KMS-11 (cell line): Measurements from ENCODE around the gene TBC1D1.

Experiments used
- H2AFZ ChIP-seq: fragments of 200-600 bp; sonication (generic); 2 replicates; pipeline ENCODE4 v1.6.1; 2016; ENCODE audit warnings: antibody characterized with exemption, mixed run types, low read depth
- H3K27ac ChIP-seq: fragments of 200-600 bp; sonication (generic); 2 replicates; pipeline ENCODE4 v1.6.1; 2016; ENCODE audit warnings: mild to moderate bottlenecking, mixed run types
- H3K27me3 ChIP-seq: fragments of 200-600 bp; sonication (generic); 2 replicates; pipeline ENCODE4 v1.6.1; 2017; ENCODE audit warnings: mild to moderate bottlenecking, low read depth, mixed run types, moderate library complexity; ENCODE audit not compliant: insufficient read depth
- H3K36me3 ChIP-seq: fragments of 200-600 bp; sonication (generic); 2 replicates; pipeline ENCODE4 v1.6.1; 2017; ENCODE audit warnings: mild to moderate bottlenecking, mixed run types; ENCODE audit not compliant: insufficient read depth
- H3K4me1 ChIP-seq: fragments of 200-600 bp; sonication (generic); 2 replicates; pipeline ENCODE4 v1.6.1; 2016; ENCODE audit warnings: mild to moderate bottlenecking, low read depth, mixed run types; ENCODE audit not compliant: poor library complexity, severe bottlenecking
- H3K4me2 ChIP-seq: fragments of 200-600 bp; sonication (generic); 2 replicates; pipeline ENCODE4 v1.7.0; 2016; ENCODE audit warnings: mild to moderate bottlenecking, mixed run types
- H3K4me3 ChIP-seq: fragments of 200-600 bp; sonication (generic); IDR thresholded peaks from 2 replicates; pipeline ENCODE4 v1.6.1; 2017; ENCODE audit warnings: low read depth, low read length, mixed read lengths; ENCODE audit not compliant: insufficient read depth
- H3K79me2 ChIP-seq: fragments of 200-600 bp; sonication (generic); 2 replicates; pipeline ENCODE4 v1.6.1; 2016; ENCODE audit warnings: low read depth, mixed run types; ENCODE audit not compliant: insufficient read depth
- H3K9ac ChIP-seq: fragments of 200-600 bp; sonication (generic); 2 replicates; pipeline ENCODE4 v1.6.1; 2016; ENCODE audit warnings: mild to moderate bottlenecking, mixed run types
- H4K20me1 ChIP-seq: fragments of 200-600 bp; sonication (generic); 2 replicates; pipeline ENCODE4 v1.6.1; 2016; ENCODE audit warnings: mild to moderate bottlenecking, mixed run types; ENCODE audit not compliant: insufficient read depth
- CTCF ChIP-seq: fragments of 200-600 bp; sonication (generic); conservative IDR thresholded peaks from 2 replicates; pipeline ENCODE4 v1.6.1; 2017; ENCODE audit warnings: low read depth, mild to moderate bottlenecking, antibody characterized with exemption, low read length, moderate library complexity, mixed read lengths

Gene TBC1D1

DNA sequence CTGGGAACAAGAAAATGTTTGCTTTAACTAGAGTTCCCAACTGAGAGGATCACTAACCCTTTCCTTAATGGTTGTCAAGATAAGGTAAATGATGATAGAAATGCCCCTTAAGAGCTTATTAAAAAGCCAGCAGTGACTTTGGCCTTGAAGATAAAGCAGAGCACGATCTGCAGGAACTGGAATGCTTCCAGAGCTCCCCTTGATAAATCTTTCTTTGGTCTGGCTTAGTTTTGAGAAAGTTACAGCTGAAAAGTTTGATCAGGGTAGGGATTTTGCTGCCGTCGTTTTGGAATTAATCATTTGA lies 133.3 kb downstream of the TBC1D1 start:
- Histone ChIP-seq H3K27me3 (no peaks in the 10 kb centered on the region), H3K79me2 (no peaks in the 10 kb centered on the region), H3K4me1 (no peaks in the 10 kb centered on the region), H3K4me2 (no peak overlapping the region), H3K36me3 (no peaks in the 10 kb centered on the region), H3K4me3 (no peak overlapping the region), H4K20me1 (no peaks in the 10 kb centered on the region), H3K27ac (no peak overlapping the region), H3K9ac (no peak overlapping the region), H2AFZ (no peak overlapping the region)
- TF ChIP-seq CTCF = no peak

GRCh38 chr4:38025665-38026064 lies 134.8 kb downstream of the TBC1D1 start:
- no peaks in the 10 kb centered on the region for H3K36me3 ChIP-seq
- H3K4me3 ChIP-seq = no peak overlapping the region
- no peak overlapping the region for H3K9ac ChIP-seq
- no peaks in the 10 kb centered on the region for H3K79me2 ChIP-seq
- H3K27ac ChIP-seq = no peak overlapping the region
- TF ChIP-seq CTCF = no peak
- H3K27me3 ChIP-seq = no peaks in the 10 kb centered on the region
- no peak overlapping the region for H2AFZ ChIP-seq
- no peaks in the 10 kb centered on the region for H4K20me1 ChIP-seq
- H3K4me1 ChIP-seq = no peaks in the 10 kb centered on the region
- no peak overlapping the region for H3K4me2 ChIP-seq

DNA sequence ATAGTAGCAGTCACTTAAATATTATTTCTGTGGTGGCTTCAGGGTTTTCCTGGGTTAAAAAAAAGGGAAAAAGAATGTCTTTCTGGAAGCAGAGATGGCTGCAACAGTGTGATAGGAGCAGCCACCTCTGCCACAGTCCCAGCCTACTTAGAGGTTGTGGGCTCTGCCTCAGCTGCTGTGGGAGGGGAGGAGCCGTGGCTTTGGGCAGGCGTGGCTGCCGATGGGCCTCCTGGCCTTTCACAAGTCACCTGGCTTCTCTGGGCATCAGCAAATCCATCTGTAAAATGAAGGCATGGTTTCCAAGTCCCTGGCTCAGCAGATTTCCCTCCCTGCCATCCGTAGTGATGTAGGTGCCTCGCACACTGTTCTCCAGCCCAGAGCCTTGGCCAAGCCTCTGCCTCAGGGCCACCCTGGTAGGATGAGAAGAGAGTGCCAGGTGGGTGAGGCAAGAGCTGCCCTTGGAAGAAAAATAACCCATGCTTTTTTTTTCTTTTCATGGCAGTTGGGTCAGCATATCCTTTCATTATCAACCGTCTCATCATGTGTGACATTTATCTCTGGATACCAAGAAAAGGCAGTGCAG lies 135.4 kb downstream of the TBC1D1 start:
- Histone ChIP-seq H3K36me3 (no peaks in the 10 kb centered on the region), H2AFZ (no peak overlapping the region), H3K27me3 (no peaks in the 10 kb centered on the region), H3K79me2 (no peaks in the 10 kb centered on the region), H4K20me1 (no peaks in the 10 kb centered on the region), H3K4me1 (no peaks in the 10 kb centered on the region), H3K4me2 (no peak overlapping the region), H3K27ac (no peak overlapping the region), H3K4me3 (no peak overlapping the region), H3K9ac (no peak overlapping the region)
- TF ChIP-seq CTCF = no peak

- H3K36me3 ChIP-seq = no peaks in the 10 kb centered on the region
- H3K79me2 ChIP-seq = no peaks in the 10 kb centered on the region
- H3K27ac ChIP-seq = no peak overlapping the region
- H3K4me3 ChIP-seq = no peak overlapping the region
- no peak overlapping the region for H2AFZ ChIP-seq
- no peak overlapping the region for H3K4me2 ChIP-seq
- no peaks in the 10 kb centered on the region for H3K27me3 ChIP-seq
- H3K9ac ChIP-seq = no peak overlapping the region
- TF ChIP-seq CTCF = no peak
- H4K20me1 ChIP-seq = no peaks in the 10 kb centered on the region
- no peaks in the 10 kb centered on the region for H3K4me1 ChIP-seq
Observed at GRCh38 chr4:38030023-38030422, 139.1 kb downstream of the TBC1D1 start.
